PC-3 (cell line): Measurements from ENCODE around the gene BARHL1. TPM values are rescaled to one million over a fixed set of nuclear protein-coding genes. Genes with fewer than 3 reads are reported as not detected.

ENCODE experiments used
- ATAC-seq: fragments of 200-7000 bp; cut with Tn5 transposase; 2 replicates; pipeline ENCODE4 v1.9.1; 2020; ENCODE audit warnings: mild to moderate bottlenecking, moderate library complexity
- BruUV-seq: library from RNA; stranded (reverse); fragments of 400-500 nt; replicated peaks from 2 replicates; lab custom pipeline; 2021; lab: Mats Ljungman, UMichigan
- CTCF ChIA-PET: fragments of 300-600 bp; sonication (Branson Sonifier 250); formaldehyde crosslinking; loops from one replicate; lab custom pipeline; 2022; ENCODE audit warnings: antibody characterized with exemption; lab: Charles Lee
- POLR2A ChIA-PET: fragments of 300-600 bp; sonication (Branson Sonifier 250); formaldehyde crosslinking; loops from one replicate; lab custom pipeline; 2022; ENCODE audit warnings: antibody characterized with exemption; ENCODE audit not compliant: unreplicated experiment; lab: Charles Lee
- DNase-seq: peaks from one replicate; pipeline ENCODE4 v3.0.0-alpha.2; 2015
- H2AFZ ChIP-seq: fragments of 300-600 bp; sonication (generic); 2 replicates; pipeline ENCODE4 v1.6.0; 2016; ENCODE audit warnings: antibody characterized with exemption, low read length
- H3F3A ChIP-seq: fragments of 300-600 bp; sonication (generic); one replicate; pipeline ENCODE4 v1.6.0; 2017; ENCODE audit warnings: antibody characterized with exemption, low read length, control low read depth, mild to moderate bottlenecking; ENCODE audit not compliant: unreplicated experiment
- H3K27ac ChIP-seq: fragments of 300-600 bp; sonication (generic); 2 replicates; pipeline ENCODE4 v1.5.1; 2016; ENCODE audit warnings: mild to moderate bottlenecking, low read length
- H3K27me3 ChIP-seq: fragments of 300-600 bp; sonication (generic); 2 replicates; pipeline ENCODE4 v1.6.1; 2016; ENCODE audit warnings: low read length, mixed read lengths
- H3K36me3 ChIP-seq: fragments of 300-600 bp; sonication (generic); 2 replicates; pipeline ENCODE4 v1.6.1; 2016; ENCODE audit warnings: low read depth, mixed run types, low read length, mixed read lengths
- H3K4me1 ChIP-seq: fragments of 300-600 bp; sonication (generic); 2 replicates; pipeline ENCODE4 v1.5.1; 2016; ENCODE audit warnings: low read length; ENCODE audit not compliant: insufficient read depth
- H3K4me2 ChIP-seq: fragments of 300-600 bp; sonication (generic); 2 replicates; pipeline ENCODE4 v1.6.0; 2016; ENCODE audit warnings: low read length
- H3K4me3 ChIP-seq: fragments of 300-600 bp; sonication (generic); 2 replicates; pipeline ENCODE4 v1.5.1; 2016; ENCODE audit warnings: mild to moderate bottlenecking, low read length, mixed read lengths
- H3K79me2 ChIP-seq: fragments of 300-600 bp; sonication (generic); 2 replicates; pipeline ENCODE4 v1.6.1; 2017; ENCODE audit warnings: low read length, mixed read lengths
- H3K9ac ChIP-seq: fragments of 300-600 bp; sonication (generic); 2 replicates; pipeline ENCODE4 v1.6.0; 2016; ENCODE audit warnings: mild to moderate bottlenecking, low read length
- H3K9me2 ChIP-seq: fragments of 300-600 bp; sonication (generic); replicated peaks from 2 replicates; pipeline ENCODE4 v1.6.1; 2016; ENCODE audit warnings: mixed run types, low read length, mixed read lengths
- H3K9me3 ChIP-seq: fragments of 300-600 bp; sonication (generic); 2 replicates; pipeline ENCODE4 v1.6.1; 2016; ENCODE audit warnings: low read length, mixed read lengths
- H4K20me1 ChIP-seq: fragments of 300-600 bp; sonication (generic); 2 replicates; pipeline ENCODE4 v1.6.1; 2016; ENCODE audit warnings: low read length, mixed read lengths
- EZH2 ChIP-seq: fragments of 300-600 bp; sonication (generic); IDR thresholded peaks from one replicate; pipeline ENCODE4 v1.6.1; 2017; ENCODE audit warnings: antibody characterized with exemption, mild to moderate bottlenecking, low read length; ENCODE audit not compliant: unreplicated experiment
- EZH2phosphoT487 ChIP-seq: fragments of 300-600 bp; sonication (generic); IDR thresholded peaks from 2 replicates; pipeline ENCODE4 v1.6.1; 2018; ENCODE audit warnings: mild to moderate bottlenecking, antibody characterized with exemption, low read length, borderline replicate concordance
- intact Hi-C: fragments of 100-400 bp; cut with micrococcal nuclease; formaldehyde crosslinking; loops from 2 replicates; pipeline ENCODE4 v1.9.0; 2023
- total RNA-seq: library from RNA; depleted of rRNA; stranded (reverse); fragments of >200 nt; gene quantifications from 2 replicates; pipeline ENCODE4 v1.2.3, GENCODE V29; 2014
- TF ChIP-seq, protein P1 (sequence below): fragments of 300-600 bp; sonication (generic); conservative IDR thresholded peaks from 2 replicates; pipeline ENCODE4 v1.5.1; 2017; ENCODE audit warnings: antibody characterized with exemption, low read depth, mild to moderate bottlenecking, low read length

Gene BARHL1
- total RNA-seq, 1 experiment from 2014 or later: not detected

DNA sequence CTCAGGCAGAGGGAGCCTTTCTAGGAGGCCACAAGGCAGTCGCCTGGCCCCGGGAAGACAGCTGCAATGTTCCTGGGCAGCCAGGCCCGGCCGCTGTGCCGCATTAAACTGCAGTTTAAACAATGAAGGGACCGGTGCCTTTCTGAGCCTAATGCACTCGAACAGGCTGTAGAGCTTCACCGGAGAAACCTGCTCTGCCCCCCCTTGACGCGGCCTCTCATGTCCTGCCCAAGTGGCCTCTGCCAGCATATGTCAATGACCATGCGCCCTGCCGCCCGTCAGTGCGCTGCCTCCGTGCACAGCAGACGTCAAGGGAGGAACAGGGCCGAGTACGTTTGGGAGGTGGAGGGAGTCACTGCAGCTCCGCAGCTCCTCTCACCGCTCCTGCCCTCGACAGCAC lies 38.4 kb upstream of the BARHL1 start:
- H3F3A ChIP-seq: no peaks in the 10 kb centered on the region
- no peaks in the 10 kb centered on the region for H3K9me3 ChIP-seq
- H3K9me2 ChIP-seq: no peaks in the 10 kb centered on the region
- no peaks in the 10 kb centered on the region for H3K4me1 ChIP-seq
- POLR2A ChIA-PET: no interaction called here
- no peaks in the 10 kb centered on the region for H4K20me1 ChIP-seq
- ATAC-seq (no peak), DNase-seq (no peak)
- H2AFZ ChIP-seq: no peak overlapping the region
- no peaks in the 10 kb centered on the region for H3K79me2 ChIP-seq
- H3K27me3 ChIP-seq: no peaks in the 10 kb centered on the region
- no peak overlapping the region for H3K27ac ChIP-seq
- BruUV-seq: no TSS peak
- no peak overlapping the region for H3K9ac ChIP-seq
- no peaks in the 10 kb centered on the region for H3K36me3 ChIP-seq
- H3K4me2 ChIP-seq: no peak overlapping the region
- TF ChIP-seq EZH2 (no peak), EZH2phosphoT487 (no peak)
- TF ChIP-seq, protein P1, sequence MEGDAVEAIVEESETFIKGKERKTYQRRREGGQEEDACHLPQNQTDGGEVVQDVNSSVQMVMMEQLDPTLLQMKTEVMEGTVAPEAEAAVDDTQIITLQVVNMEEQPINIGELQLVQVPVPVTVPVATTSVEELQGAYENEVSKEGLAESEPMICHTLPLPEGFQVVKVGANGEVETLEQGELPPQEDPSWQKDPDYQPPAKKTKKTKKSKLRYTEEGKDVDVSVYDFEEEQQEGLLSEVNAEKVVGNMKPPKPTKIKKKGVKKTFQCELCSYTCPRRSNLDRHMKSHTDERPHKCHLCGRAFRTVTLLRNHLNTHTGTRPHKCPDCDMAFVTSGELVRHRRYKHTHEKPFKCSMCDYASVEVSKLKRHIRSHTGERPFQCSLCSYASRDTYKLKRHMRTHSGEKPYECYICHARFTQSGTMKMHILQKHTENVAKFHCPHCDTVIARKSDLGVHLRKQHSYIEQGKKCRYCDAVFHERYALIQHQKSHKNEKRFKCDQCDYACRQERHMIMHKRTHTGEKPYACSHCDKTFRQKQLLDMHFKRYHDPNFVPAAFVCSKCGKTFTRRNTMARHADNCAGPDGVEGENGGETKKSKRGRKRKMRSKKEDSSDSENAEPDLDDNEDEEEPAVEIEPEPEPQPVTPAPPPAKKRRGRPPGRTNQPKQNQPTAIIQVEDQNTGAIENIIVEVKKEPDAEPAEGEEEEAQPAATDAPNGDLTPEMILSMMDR: no peak
- intact Hi-C loops: no loop called here
- CTCF ChIA-PET: interaction anchor here (0.6 kb wide), 1 partner anchor 107 kb away, joined by 5 read pairs; no protein-coding TSS in a partner anchor
- H3K4me3 ChIP-seq: no peak overlapping the region

DNA sequence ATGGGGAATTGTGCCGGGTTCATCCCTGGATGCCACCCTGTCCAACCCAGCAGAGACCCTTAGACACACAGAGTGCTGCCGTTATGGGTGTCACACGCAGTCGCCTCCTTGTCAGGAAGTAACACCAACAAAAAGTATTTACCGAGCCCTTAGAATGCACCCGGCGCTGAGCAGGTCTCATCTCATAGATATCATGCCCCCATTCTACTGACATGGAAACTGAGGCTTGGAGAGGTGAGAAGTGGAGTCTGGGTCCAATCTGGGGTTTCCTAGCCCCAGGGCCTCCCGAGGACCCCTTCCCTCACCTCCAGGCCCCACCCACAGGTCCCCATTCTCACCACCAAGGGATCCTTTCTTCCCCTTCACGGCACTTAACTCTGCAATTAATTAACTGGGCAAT lies 36.8 kb upstream of the BARHL1 start:
- no peak overlapping the region for H3K4me3 ChIP-seq
- H2AFZ ChIP-seq: no peak overlapping the region
- intact Hi-C loops: no loop called here
- no peak overlapping the region for H3K27ac ChIP-seq
- H3K79me2 ChIP-seq: no peaks in the 10 kb centered on the region
- no peak overlapping the region for H3K4me2 ChIP-seq
- CTCF ChIA-PET: no interaction called here
- ATAC-seq: no peak
- POLR2A ChIA-PET: no interaction called here
- DNase-seq: no peak
- no peaks in the 10 kb centered on the region for H3K9me3 ChIP-seq
- no peaks in the 10 kb centered on the region for H3K36me3 ChIP-seq
- no peak for TF ChIP-seq EZH2phosphoT487
- TF ChIP-seq EZH2: no peak
- TF ChIP-seq, protein P1: no peak
- no peaks in the 10 kb centered on the region for H4K20me1 ChIP-seq
- no peaks in the 10 kb centered on the region for H3K27me3 ChIP-seq
- no TSS peak for BruUV-seq
- no peaks in the 10 kb centered on the region for H3K4me1 ChIP-seq
- H3K9ac ChIP-seq: no peak overlapping the region
- H3F3A ChIP-seq: no peaks in the 10 kb centered on the region
- no peaks in the 10 kb centered on the region for H3K9me2 ChIP-seq

DNA sequence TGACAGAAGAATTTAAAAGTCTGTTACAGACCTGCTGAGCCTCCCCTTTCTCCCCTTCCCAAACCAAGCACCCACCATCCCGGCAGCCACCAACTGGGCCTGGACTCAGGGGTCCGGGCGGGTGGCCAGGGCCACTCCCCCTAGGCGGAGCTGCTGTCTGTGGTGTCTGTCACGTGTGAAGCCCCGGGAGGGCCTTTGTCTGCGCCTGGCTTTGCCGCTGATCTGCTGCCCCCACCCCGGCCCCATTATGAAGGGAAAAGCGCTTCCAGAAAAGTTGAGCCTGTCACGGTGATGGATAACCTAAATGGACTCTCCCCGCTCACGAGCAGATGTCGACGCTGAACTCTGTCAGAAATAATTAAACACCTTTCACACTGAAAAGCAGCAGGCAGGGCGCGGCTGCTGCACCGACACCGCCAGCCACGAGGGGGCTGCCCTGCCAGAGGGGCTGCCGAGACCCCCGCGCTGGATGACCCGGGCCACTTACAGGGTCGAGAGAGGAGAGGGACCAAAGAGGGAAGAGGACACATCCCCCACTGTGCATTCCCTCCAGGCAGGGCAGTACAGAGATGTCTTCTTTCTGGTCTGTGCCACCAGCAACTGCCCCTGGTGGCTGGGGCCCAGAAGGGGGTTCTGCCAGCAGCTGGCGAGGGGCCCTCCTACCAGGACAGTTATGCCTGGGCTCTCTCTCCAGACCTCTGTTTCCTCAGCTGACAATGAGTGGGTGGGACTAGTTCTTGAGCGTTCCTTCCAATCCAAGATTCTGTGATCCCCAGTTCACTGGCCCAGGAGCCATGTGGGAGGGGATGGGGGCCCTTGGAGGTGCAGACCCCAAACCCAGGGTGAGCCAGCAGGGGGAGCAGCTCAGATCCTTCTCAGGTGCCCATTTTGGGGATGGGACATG lies 36.0 kb upstream of the BARHL1 start:
- TF ChIP-seq, protein P1: peak; percentile 23
- TF ChIP-seq EZH2phosphoT487: no peak
- ChIA-PET POLR2A (no interaction called here), CTCF (no interaction called here)
- H2AFZ ChIP-seq: no peak overlapping the region
- no peaks in the 10 kb centered on the region for H3K4me1 ChIP-seq
- H3K27me3 ChIP-seq: no peaks in the 10 kb centered on the region
- no peaks in the 10 kb centered on the region for H4K20me1 ChIP-seq
- H3K79me2 ChIP-seq: no peaks in the 10 kb centered on the region
- H3K9ac ChIP-seq: no peak overlapping the region
- no peak for ATAC-seq
- intact Hi-C loops: no loop called here
- H3K9me2 ChIP-seq: no peaks in the 10 kb centered on the region
- DNase-seq: no peak
- no peaks in the 10 kb centered on the region for H3K36me3 ChIP-seq
- H3K4me3 ChIP-seq: no peak overlapping the region
- no peak overlapping the region for H3K27ac ChIP-seq
- no peak overlapping the region for H3K4me2 ChIP-seq
- H3F3A ChIP-seq: no peaks in the 10 kb centered on the region
- H3K9me3 ChIP-seq: no peaks in the 10 kb centered on the region
- BruUV-seq: no TSS peak
